Stimulated activated CD8-positive, alpha-beta memory T cell treated with anti-CD3 and anti-CD28 coated beads, Interleukin-7, amount 100 ng/mL, for 1 hour (primary cell): Measurements from ENCODE around the gene NFATC2.

Source experiments
- DNase-seq, 2 donors: peaks; one replicate each; pipeline ENCODE4 v3.0.0-alpha.2; 2020; ENCODE audit warnings: low read depth in 2 of 2

Gene NFATC2

GRCh38 chr20:51429696-51430095 lies 112.8 kb downstream of the NFATC2 start:
- no peak for DNase-seq

GRCh38 chr20:51429144-51429482 lies 113.4 kb downstream of the NFATC2 start:
- DNase-seq = no peak

GRCh38 chr20:51428401-51429143 lies 113.9 kb downstream of the NFATC2 start:
- DNase-seq = no peak

GRCh38 chr20:51427651-51428291 lies 114.7 kb downstream of the NFATC2 start:
- no peak for DNase-seq

- DNase-seq = no peak
Observed at GRCh38 chr20:51426718-51427650, 115.5 kb downstream of the NFATC2 start.

- no peak for DNase-seq
Observed at GRCh38 chr20:51425347-51426106, 117.0 kb downstream of the NFATC2 start.

GRCh38 chr20:51424270-51425117 lies 118.0 kb downstream of the NFATC2 start:
- DNase-seq = no peak

- no peak for DNase-seq
Observed at GRCh38 chr20:51423810-51424209, 118.7 kb downstream of the NFATC2 start.

GRCh38 chr20:51423290-51423667 lies 119.2 kb downstream of the NFATC2 start:
- DNase-seq = no peak

- DNase-seq = no peak
Observed at GRCh38 chr20:51422514-51423289, 119.8 kb downstream of the NFATC2 start.

GRCh38 chr20:51420805-51421204 lies 121.7 kb downstream of the NFATC2 start:
- DNase-seq = no peak

- no peak for DNase-seq
Observed at GRCh38 chr20:51420111-51420510, 122.4 kb downstream of the NFATC2 start.

GRCh38 chr20:51419646-51420045 lies 122.9 kb downstream of the NFATC2 start:
- no peak for DNase-seq

- DNase-seq = no peak
Observed at GRCh38 chr20:51419231-51419630, 123.3 kb downstream of the NFATC2 start.

GRCh38 chr20:51418137-51418529 lies 124.4 kb downstream of the NFATC2 start:
- DNase-seq = no peak

GRCh38 chr20:51417250-51418136 lies 125.0 kb downstream of the NFATC2 start:
- DNase-seq = no peak

GRCh38 chr20:51416532-51417249 lies 125.8 kb downstream of the NFATC2 start:
- DNase-seq = no peak

- DNase-seq = no peak
Observed at GRCh38 chr20:51413857-51414256, 128.7 kb downstream of the NFATC2 start.
